HG02678 (cell line): ENCODE data around the gene ZMIZ1.
A peak's percentile ranks its signal among the peaks of the same experiment; 100 is the strongest.
"Not testable (repeated sequence)": the region's sequence is repeated elsewhere in the genome, so short reads cannot be mapped to it uniquely, and the experiment has no call there.

Source experiments
- ATAC-seq: cut with Tn5 transposase; IDR thresholded peaks from one replicate; pipeline ENCODE4 v1.9.1; 2021; ENCODE audit warnings: mild to moderate bottlenecking, moderate library complexity; ENCODE audit not compliant: unreplicated experiment

Gene ZMIZ1

GRCh38 chr10:79270466-79271246, 201.9 kb downstream of the ZMIZ1 start:
- ATAC-seq: no peak

DNA sequence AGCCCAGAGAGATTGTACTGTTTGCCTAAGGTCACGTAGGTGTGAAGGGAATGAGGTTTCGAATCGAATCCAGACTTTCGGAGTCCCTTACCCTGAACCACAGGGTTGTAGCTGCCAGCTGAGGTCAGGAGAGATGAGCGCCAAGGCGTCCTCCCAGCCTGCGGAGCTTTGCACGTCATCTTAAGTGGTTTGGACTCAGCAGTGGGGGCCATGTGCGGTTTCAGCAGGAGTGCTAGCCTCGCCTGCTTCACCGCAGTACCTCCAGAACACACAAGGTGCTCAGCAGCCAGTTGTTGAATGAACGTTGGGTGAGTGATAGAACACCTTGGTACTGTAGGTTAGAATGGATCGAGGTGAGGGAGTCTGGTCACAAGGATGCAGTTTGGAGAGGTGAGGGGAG, 203.6 kb downstream of the ZMIZ1 start:
- no peak for ATAC-seq

- ATAC-seq: no peak
Observed at GRCh38 chr10:79273604-79274003, 204.8 kb downstream of the ZMIZ1 start.

DNA sequence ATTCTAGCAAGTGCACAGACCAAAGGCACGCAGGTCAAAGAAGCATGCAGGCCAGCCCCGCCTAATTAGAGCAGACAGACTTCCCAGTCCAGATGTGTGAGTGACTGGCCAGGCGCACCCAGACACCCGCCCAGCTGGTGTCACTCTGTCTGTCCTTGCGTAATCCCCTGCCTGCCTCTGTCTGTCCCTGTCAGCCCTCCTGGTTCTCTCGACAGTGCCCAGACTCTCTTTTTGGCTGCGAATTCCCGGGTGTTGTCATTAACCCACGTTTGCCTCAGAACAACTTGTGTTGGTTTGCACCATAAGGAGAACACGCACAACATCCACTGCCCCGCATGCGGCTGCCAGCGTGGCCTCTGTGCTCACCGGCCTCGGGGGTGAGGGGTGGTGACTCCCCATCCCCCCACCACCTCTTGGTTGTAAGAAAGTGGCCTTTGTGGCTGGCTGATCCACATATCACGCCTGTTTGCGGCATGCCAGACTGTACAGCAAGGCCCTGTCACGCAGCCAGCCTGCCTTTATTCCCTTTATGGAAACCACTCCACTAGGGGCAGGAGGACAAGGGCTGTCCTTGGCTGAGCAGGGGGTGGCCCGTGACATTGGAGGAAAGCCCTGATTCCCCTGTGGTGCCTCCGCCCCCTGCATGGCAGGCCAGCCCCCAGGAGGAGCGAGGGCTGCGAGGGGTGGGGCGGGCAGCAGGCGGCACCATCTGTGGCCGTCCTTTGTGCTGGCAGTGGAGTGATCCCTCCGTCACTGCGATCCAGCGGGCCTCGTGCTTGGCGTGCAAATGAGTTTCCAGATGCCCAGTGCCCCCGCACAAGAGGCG, 205.7 kb downstream of the ZMIZ1 start:
- no peak for ATAC-seq

GRCh38 chr10:79275105-79275430, 206.3 kb downstream of the ZMIZ1 start:
- no peak for ATAC-seq

GRCh38 chr10:79275431-79275851, 206.7 kb downstream of the ZMIZ1 start:
- ATAC-seq: no peak

GRCh38 chr10:79277579-79278269, 209.0 kb downstream of the ZMIZ1 start:
- ATAC-seq: no peak

GRCh38 chr10:79279047-79279446, 210.3 kb downstream of the ZMIZ1 start:
- ATAC-seq: not testable (repeated sequence)

DNA sequence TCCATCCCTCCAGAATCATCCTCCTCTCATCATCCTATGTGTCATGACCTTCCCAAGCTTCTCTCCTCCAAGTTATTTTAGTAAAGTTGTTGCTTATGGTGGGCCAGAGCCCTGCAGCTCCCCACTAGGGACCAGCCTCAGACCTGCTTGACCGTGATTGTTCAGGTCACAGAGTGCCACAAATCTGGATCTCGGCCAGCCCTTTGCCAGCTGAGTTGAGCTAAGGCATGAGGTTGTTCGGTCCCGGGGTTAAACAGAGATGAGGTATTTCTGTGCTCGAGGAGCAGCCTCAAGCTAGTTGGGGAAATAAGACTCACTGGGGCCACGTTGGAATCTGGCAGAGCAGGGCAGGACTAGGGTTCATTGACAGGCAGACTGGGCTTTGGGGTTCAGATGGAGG, 212.2 kb downstream of the ZMIZ1 start:
- ATAC-seq: no peak

DNA sequence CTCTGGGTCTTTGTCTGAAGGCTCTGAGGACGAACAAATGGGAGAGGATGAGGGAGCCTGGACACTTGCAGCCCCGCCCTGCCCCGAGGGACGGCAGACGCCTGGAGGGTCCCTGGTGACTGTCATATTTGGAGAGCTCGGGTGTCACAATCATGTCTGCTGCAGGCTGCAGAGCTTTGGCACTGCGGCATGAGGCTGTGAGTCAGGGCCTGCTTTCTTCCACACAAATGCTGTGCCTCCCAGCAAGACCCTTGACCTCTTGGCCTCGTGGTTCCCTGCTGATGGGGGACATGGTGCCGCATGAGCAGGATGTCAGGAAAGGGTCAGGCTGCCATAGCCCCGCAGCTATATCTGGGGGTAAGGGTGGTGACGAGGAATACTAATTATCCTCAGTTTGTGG, 213.6 kb downstream of the ZMIZ1 start:
- no peak for ATAC-seq

DNA sequence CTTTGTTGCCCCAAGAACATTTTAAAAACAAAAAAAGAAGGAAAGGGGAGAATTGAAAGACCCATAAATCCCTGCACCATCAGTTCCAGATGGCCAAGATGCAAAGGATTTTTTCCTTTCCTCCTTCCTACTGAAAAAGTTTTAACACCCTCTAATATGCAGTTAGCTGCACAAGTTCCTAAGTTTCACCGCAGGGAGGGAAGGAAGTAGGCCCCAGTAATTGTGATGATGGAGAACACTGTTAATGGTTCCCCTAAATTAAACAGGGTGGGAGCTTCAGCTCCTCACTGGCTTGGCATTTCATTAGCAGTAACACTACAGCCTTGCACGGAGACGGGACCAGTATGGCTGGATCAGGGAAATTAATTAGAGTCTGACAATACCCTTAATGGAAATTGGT, 214.8 kb downstream of the ZMIZ1 start:
- ATAC-seq: no peak

GRCh38 chr10:79284158-79284871, 215.5 kb downstream of the ZMIZ1 start:
- ATAC-seq: no peak

DNA sequence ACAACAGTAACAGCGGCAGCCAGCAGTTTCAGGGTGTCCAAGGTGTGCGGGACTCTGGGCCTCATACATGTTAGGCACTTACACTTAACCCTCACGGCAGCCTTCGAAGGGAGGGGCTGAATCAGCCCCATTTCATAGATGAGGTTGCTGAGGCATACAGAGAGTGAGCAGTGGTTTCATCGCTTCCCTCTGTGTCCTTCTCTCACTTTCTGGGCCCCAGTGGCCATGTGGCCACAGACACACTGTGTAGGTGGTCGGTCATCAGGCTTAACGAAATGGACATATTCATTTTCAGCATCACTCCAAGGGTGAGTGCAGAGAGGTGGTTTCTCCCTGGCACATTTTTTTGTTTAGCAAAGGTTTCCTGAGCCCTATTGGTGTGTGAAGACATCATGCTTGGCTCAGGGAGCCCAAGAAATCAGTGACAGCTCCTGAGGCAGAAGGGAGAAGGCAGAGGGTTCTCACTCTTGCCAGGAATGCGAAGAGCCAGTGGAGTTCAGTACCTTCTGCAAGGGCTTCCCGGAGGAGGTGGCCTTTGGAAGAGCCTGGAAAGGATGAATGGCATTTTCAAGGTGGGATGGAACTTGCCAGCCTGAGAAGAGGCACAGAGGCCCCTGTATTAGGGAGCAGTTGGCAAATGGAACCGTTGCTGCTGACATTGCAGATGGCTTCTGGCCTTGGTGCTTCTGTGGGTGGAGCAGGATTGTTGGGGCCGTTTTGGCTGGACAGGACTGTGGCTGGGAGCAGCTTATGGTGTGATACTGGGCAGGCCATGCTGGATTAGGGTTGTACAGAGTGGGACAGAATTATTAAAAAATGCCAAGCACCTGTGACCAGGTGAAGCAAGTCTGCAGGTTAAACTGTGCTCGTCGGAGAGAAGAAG, 216.8 kb downstream of the ZMIZ1 start:
- peak; percentile 41 for ATAC-seq

DNA sequence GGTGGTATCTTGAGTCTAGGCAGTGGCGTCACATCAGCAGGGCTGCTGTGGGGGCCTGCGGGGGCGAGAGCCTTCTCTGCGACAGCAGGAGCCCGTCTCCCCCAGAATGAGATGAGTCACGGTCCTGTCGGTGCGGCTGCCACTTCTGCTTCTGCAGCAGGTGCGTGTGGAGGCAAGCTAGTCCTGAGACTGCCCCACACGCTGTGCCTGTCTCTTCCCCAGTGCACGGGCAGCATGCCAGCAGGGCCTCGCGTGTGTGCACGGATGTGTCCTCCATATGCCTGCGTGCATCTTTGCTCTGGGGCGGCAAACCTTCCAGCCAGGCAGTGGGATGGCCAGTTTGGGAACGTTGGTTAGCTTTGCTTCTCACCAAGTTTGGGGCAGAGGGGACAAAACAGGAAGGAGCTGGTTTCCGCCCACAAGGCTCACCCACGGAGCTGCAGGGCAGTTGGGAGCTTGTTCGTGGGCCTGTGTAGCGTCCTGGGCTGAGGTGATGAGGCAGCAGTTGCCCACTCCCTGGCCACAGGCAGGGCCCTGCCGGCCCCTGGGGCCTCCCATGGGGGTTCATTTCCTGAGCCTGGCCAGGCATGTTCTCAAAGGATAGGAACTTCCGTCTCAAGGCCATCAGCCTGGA, 217.7 kb downstream of the ZMIZ1 start:
- ATAC-seq: peak; percentile 90

- ATAC-seq: no peak
Observed at GRCh38 chr10:79287973-79288723, 219.4 kb downstream of the ZMIZ1 start.

DNA sequence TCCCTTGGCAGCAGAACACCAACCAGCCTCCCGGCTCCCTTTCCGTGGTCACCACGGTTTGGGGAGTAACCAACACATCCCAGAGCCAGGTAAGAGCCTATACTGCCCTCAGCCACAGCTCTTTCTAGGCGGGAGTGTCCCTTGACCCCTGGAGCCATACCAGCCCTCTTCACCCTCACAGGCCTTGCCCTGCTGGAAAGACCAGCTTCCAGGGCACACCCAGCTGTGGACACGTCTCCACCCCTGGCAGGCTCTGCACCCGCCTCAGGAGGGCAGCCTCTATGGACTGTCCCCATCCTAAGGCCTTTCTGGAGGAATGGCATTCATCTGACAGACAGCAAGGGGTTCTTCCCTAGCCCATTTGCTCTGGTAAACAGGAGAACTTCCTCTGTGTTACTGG, 221.0 kb downstream of the ZMIZ1 start:
- no peak for ATAC-seq

GRCh38 chr10:79292026-79292766, 223.4 kb downstream of the ZMIZ1 start:
- no peak for ATAC-seq
